Measurements from ENCODE around the gene CFAP99. TPM values are rescaled to one million over a fixed set of nuclear protein-coding genes. Genes with fewer than 3 reads are reported as not detected.
A peak's percentile ranks its signal among the peaks of the same experiment; 100 is the strongest.

Gene CFAP99
- total and polyA plus RNA-seq, 9 of the 15 experiments (the other 6 are each of a cell fraction or from before 2014, with no cell fraction given), result 0.07 to 0.18 (median 0.09) TPM; not detected in 6

GRCh38 chr4:2419814-2420213 lies 1.1 kb downstream of the CFAP99 start (continued):
- TF ChIP-seq ZNF699 (CRISPR knock-in tag; IDR thresholded peaks at IDR 0.05; ENCODE audit: insufficient replicate concordance) (no peak), RAD51 (IDR thresholded peaks at IDR 0.05; ENCODE audit: borderline replicate concordance, low read depth) (peak; percentile 92), RREB1 (CRISPR knock-in tag; IDR thresholded peaks at IDR 0.05) (peak; percentile 72; the same call in 1 of the 2 replicates), TGIF2 (CRISPR knock-in tag; IDR thresholded peaks at IDR 0.05) (no peak), WHSC1 (IDR thresholded peaks at IDR 0.05; ENCODE audit: low read length) (no peak), REST (IDR thresholded peaks at IDR 0.05; ENCODE audit: borderline replicate concordance) (peak; percentile 39), REST (CRISPR knock-in tag; IDR thresholded peaks at IDR 0.05; ENCODE audit: low read depth) (no peak), ZNF589 (CRISPR knock-in tag; IDR thresholded peaks at IDR 0.05; ENCODE audit: low read depth) (no peak), MAFG (tag; conservative IDR thresholded peaks at IDR 0.05) (peak; percentile 77), ZKSCAN1 (IDR thresholded peaks at IDR 0.05; ENCODE audit: low read depth, low read length) (no peak), TOE1 (IDR thresholded peaks at IDR 0.05; ENCODE audit: borderline replicate concordance) (peak; percentile 95), TOE1 (CRISPR knock-in tag; IDR thresholded peaks at IDR 0.05; ENCODE audit: borderline replicate concordance, low read depth) (no peak), KLF6 (CRISPR knock-in tag; IDR thresholded peaks at IDR 0.05; ENCODE audit: borderline replicate concordance) (0 out of 2 replicates have a peak, but pooled peaks have one; percentile 5), HIVEP1 (CRISPR knock-in tag; IDR thresholded peaks at IDR 0.05) (no peak), CEBPG (CRISPR knock-in tag; IDR thresholded peaks at IDR 0.05) (no peak), CEBPG (tag; conservative IDR thresholded peaks at IDR 0.05 in 1 of 2, IDR thresholded peaks at IDR 0.05 in 1 of 2) (peak; percentile 39 to 68; a peak in 3 of 4 replicates)

Data from K562 (cell line).